Measurements from ENCODE around the gene IVNS1ABP.

Gene IVNS1ABP

DNA sequence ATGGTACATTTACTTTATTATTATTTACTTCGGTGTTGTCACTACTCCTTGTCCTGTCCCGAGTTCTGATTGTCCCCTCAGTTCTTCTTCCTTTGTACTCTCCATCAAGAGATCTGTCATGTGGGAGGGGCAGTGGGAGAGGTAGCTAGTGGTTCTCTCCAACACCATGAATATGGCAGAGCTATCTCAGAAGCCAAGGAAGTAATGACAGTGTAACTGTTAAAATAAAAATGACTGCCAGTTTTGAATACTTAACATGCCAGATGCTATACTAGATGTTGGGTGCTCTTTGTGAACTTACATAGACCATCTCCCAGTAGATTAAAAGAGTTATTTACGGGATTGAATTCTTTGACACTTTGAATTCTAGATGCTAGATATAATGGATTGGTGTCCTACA, 28.6 kb downstream of the IVNS1ABP start:
- no peaks in the 10 kb centered on the region for H3K9me3 Mint-ChIP-seq
- H3K27ac Mint-ChIP-seq = peak overlapping the region; percentile 65
- no peaks in the 10 kb centered on the region for H3K4me1 Mint-ChIP-seq
- no peak for DNase-seq
- H3K27me3 Mint-ChIP-seq (ENCODE audit: low read depth, poor library complexity) = no peaks in the 10 kb centered on the region
- TF ChIP-seq CTCF (IDR thresholded peaks at IDR 0.05) = no peak
- peaks cover 14% of the 10 kb centered on the region for H3K36me3 Mint-ChIP-seq (ENCODE audit: low read depth)
- no peak overlapping the region for H3K4me3 Mint-ChIP-seq

- Mint-ChIP-seq H3K36me3 (ENCODE audit: low read depth) (peaks cover 14% of the 10 kb centered on the region), H3K27me3 (ENCODE audit: low read depth, poor library complexity) (no peaks in the 10 kb centered on the region), H3K27ac (no peak overlapping the region), H3K9me3 (no peaks in the 10 kb centered on the region), H3K4me1 (no peaks in the 10 kb centered on the region), H3K4me3 (no peak overlapping the region)
- DNase-seq = no peak
- no peak for TF ChIP-seq CTCF (IDR thresholded peaks at IDR 0.05)
These were observed 29.6 kb downstream of the IVNS1ABP start for GRCh38 chr1:185287451-185287850.

DNA sequence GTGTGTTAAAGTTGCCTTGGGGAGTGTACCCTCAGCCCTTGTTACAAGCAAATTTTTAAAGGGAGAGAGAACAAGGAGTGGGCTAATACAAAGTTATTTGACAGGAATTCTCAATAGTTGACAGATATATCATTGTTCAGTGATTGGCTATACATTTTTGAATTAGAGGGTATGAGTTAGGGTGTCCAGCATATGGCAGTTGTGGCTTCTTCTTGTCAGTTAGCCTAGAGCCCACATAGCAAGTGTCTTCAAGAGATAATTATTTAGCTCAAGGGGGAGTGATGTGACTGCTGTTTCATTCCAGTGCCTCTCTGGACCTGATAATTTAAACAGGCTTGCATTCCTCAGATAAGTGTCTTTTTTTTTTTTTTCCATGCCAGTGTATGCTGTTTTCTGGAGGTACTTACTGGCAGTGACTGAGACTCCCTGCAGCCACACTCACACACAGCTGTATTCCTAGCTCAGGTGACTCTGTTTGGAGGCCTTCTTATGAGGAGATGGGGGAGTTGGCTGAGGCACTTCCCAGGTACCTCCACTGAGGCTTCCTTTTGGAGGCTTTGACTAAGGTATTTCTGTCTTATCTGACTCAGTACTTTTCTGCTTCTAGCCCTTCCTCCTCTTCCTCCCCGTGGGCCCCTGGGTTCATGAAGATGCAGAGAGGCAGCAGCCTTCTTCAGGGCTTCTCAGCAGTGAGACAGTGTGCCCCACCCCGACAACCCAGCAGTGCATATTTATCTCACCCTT, 32.3 kb downstream of the IVNS1ABP start:
- H3K27ac Mint-ChIP-seq = no peak overlapping the region
- no peaks in the 10 kb centered on the region for H3K27me3 Mint-ChIP-seq (ENCODE audit: low read depth, poor library complexity)
- peaks cover 25% of the 10 kb centered on the region for H3K36me3 Mint-ChIP-seq (ENCODE audit: low read depth)
- peaks cover 3% of the 10 kb centered on the region for H3K9me3 Mint-ChIP-seq
- DNase-seq = no peak
- TF ChIP-seq CTCF (IDR thresholded peaks at IDR 0.05) = no peak
- no peaks in the 10 kb centered on the region for H3K4me1 Mint-ChIP-seq
- H3K4me3 Mint-ChIP-seq = no peak overlapping the region

- no peak overlapping the region for H3K4me3 Mint-ChIP-seq
- no peaks in the 10 kb centered on the region for H3K27me3 Mint-ChIP-seq (ENCODE audit: low read depth, poor library complexity)
- no peak for DNase-seq
- TF ChIP-seq CTCF (IDR thresholded peaks at IDR 0.05) = no peak
- H3K9me3 Mint-ChIP-seq = peaks cover 3% of the 10 kb centered on the region
- H3K4me1 Mint-ChIP-seq = no peaks in the 10 kb centered on the region
- H3K27ac Mint-ChIP-seq = no peak overlapping the region
- H3K36me3 Mint-ChIP-seq (ENCODE audit: low read depth) = peaks cover 25% of the 10 kb centered on the region
These were observed 32.9 kb downstream of the IVNS1ABP start for GRCh38 chr1:185284116-185284515.

DNA sequence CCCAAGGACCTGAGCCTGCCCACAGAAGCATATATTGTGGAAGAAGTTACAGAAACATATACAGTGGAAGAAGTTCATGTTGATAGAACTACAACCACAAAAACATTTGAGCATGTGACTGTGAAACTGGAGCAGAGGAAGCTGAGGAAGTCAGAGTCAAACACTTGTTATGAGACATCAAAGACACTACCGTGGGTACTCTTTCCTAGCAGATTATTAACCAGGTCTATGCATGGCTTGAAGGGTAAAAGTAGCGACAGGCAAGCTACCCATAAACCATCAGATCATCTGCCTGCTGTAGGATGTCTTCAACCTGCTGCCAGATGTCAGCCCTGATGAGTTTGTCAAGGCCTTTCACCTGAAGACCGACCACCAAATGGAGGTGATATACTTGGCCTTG, 35.8 kb downstream of the IVNS1ABP start:
- H3K27me3 Mint-ChIP-seq (ENCODE audit: low read depth, poor library complexity) = no peaks in the 10 kb centered on the region
- no peaks in the 10 kb centered on the region for H3K4me1 Mint-ChIP-seq
- H3K4me3 Mint-ChIP-seq = no peak overlapping the region
- no peak for DNase-seq
- no peak overlapping the region for H3K27ac Mint-ChIP-seq
- TF ChIP-seq CTCF (IDR thresholded peaks at IDR 0.05) = no peak
- peaks cover 40% of the 10 kb centered on the region for H3K36me3 Mint-ChIP-seq (ENCODE audit: low read depth)
- peaks cover 6% of the 10 kb centered on the region for H3K9me3 Mint-ChIP-seq

DNA sequence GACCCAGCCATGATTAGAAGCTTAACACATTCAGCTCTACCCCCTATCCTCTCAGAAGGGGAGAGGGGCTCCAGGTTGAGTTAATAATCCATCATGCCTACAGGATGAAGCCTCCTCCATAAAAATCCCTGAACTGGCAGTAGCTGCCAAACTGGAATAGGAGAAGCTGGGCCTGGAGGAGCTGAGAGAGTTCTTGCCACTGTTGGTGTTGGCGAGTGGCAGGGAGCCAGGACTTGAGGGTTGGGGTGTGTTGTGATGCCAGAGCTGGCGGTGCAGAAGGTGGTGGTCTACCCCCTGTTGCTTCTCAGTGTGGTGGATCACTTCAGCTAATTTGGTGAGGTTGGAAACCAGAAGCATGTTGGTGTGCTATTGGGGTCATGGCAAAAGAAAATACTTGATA, 36.5 kb downstream of the IVNS1ABP start:
- no peak for TF ChIP-seq CTCF (IDR thresholded peaks at IDR 0.05)
- no peak for DNase-seq
- H3K4me1 Mint-ChIP-seq = no peaks in the 10 kb centered on the region
- H3K27me3 Mint-ChIP-seq (ENCODE audit: low read depth, poor library complexity) = no peaks in the 10 kb centered on the region
- H3K36me3 Mint-ChIP-seq (ENCODE audit: low read depth) = peaks cover 40% of the 10 kb centered on the region
- H3K9me3 Mint-ChIP-seq = peaks cover 6% of the 10 kb centered on the region
- no peak overlapping the region for H3K4me3 Mint-ChIP-seq
- H3K27ac Mint-ChIP-seq = no peak overlapping the region
